ENCODE data around the gene SLC16A10. TPM values are rescaled to one million over a fixed set of nuclear protein-coding genes. Genes with fewer than 3 reads are reported as not detected.

The SLC16A10 gene
- total RNA-seq, 1 experiment from 2014 or later, result 1.7 TPM

DNA sequence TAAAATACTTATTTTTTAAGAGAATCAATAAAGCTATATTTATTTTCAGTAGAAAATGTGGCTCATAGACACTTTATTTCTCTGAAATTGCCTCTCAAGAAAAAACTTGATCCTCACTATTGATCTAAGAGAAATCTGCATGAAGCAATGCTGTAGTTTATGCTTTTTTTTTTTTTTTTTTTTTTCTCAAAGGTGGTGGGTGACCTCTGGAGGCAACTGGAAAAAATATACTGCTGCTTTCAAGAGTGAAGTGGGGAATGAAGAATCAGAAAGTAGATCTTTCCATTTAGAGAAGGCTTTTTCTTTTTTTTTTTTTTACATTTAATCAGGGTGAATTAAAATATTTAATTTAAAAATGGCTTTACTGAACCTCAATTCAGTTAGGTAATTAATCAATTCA is 169.3 kb downstream of the SLC16A10 start:
- Histone ChIP-seq H3K79me2 (ENCODE audit: low read depth) (peaks cover 23% of the 10 kb centered on the region), H3K27ac (no peak overlapping the region), H3K9me2 (ENCODE audit: insufficient read depth) (no peaks in the 10 kb centered on the region), H2AFZ (no peak overlapping the region), H3K4me3 (no peak overlapping the region), H3K27me3 (ENCODE audit: insufficient read depth, low read depth) (no peaks in the 10 kb centered on the region), H4K20me1 (ENCODE audit: insufficient read depth) (peaks cover 9% of the 10 kb centered on the region; the same call in 1 of the 2 replicates), H3K4me2 (no peak overlapping the region), H3F3A (ENCODE audit: insufficient read depth, low read depth) (peaks cover 7% of the 10 kb centered on the region; the same call in 1 of the 2 replicates), H3K36me3 (ENCODE audit: low read depth) (no peaks in the 10 kb centered on the region), H3K4me1 (replicated peaks; ENCODE audit: insufficient read depth) (peaks cover 18% of the 10 kb centered on the region), H3K9me3 (ENCODE audit: insufficient read depth, low read depth) (no peaks in the 10 kb centered on the region)
- no peak for DNase-seq
- CTCF ChIA-PET, result interaction anchor here (0.7 kb wide), 2 partner anchors 819 to 852 kb away, joined by 6 to 12 read pairs; no protein-coding TSS in a partner anchor
- intact Hi-C loops (cut with micrococcal nuclease; ENCODE audit: unreplicated experiment), result no loop called here
- no TSS peak for BruUV-seq (replicated peaks)
- TF ChIP-seq EZH2 (IDR thresholded peaks at IDR 0.05; ENCODE audit: low read depth), result no peak
- TF ChIP-seq, protein P1, sequence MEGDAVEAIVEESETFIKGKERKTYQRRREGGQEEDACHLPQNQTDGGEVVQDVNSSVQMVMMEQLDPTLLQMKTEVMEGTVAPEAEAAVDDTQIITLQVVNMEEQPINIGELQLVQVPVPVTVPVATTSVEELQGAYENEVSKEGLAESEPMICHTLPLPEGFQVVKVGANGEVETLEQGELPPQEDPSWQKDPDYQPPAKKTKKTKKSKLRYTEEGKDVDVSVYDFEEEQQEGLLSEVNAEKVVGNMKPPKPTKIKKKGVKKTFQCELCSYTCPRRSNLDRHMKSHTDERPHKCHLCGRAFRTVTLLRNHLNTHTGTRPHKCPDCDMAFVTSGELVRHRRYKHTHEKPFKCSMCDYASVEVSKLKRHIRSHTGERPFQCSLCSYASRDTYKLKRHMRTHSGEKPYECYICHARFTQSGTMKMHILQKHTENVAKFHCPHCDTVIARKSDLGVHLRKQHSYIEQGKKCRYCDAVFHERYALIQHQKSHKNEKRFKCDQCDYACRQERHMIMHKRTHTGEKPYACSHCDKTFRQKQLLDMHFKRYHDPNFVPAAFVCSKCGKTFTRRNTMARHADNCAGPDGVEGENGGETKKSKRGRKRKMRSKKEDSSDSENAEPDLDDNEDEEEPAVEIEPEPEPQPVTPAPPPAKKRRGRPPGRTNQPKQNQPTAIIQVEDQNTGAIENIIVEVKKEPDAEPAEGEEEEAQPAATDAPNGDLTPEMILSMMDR (conservative IDR thresholded peaks at IDR 0.05), result peak; percentile 48
- POLR2A ChIA-PET (ENCODE audit: unreplicated experiment), result no interaction called here

GRCh38 chr6:111258010-111258409 is 170.7 kb downstream of the SLC16A10 start:
- no TSS peak for BruUV-seq (replicated peaks)
- Histone ChIP-seq H3K27me3 (ENCODE audit: insufficient read depth, low read depth) (no peaks in the 10 kb centered on the region), H3K4me2 (no peak overlapping the region), H3K36me3 (ENCODE audit: low read depth) (no peaks in the 10 kb centered on the region), H4K20me1 (ENCODE audit: insufficient read depth) (peaks cover 9% of the 10 kb centered on the region; the same call in 1 of the 2 replicates), H3K27ac (no peak overlapping the region), H3K9me2 (ENCODE audit: insufficient read depth) (no peaks in the 10 kb centered on the region), H2AFZ (no peak overlapping the region), H3K79me2 (ENCODE audit: low read depth) (peaks cover 36% of the 10 kb centered on the region), H3F3A (ENCODE audit: insufficient read depth, low read depth) (peaks cover 7% of the 10 kb centered on the region; the same call in 1 of the 2 replicates), H3K4me3 (no peak overlapping the region), H3K4me1 (replicated peaks; ENCODE audit: insufficient read depth) (peaks cover 22% of the 10 kb centered on the region), H3K9me3 (ENCODE audit: insufficient read depth, low read depth) (no peaks in the 10 kb centered on the region)
- ChIA-PET POLR2A (ENCODE audit: unreplicated experiment) (no interaction called here), CTCF (interaction anchor here (1.0 to 1.4 kb wide), 2 partner anchors 432 to 785 kb away, joined by 3 to 8 read pairs; no protein-coding TSS in a partner anchor)
- DNase-seq, result no peak
- intact Hi-C loops (cut with micrococcal nuclease; ENCODE audit: unreplicated experiment), result loop anchor here (2.0 kb wide), 1 partner anchor 201 kb away; no protein-coding TSS in a partner anchor
- TF ChIP-seq EZH2 (IDR thresholded peaks at IDR 0.05; ENCODE audit: low read depth), result no peak
- TF ChIP-seq, protein P1 (conservative IDR thresholded peaks at IDR 0.05), result no peak

DNA sequence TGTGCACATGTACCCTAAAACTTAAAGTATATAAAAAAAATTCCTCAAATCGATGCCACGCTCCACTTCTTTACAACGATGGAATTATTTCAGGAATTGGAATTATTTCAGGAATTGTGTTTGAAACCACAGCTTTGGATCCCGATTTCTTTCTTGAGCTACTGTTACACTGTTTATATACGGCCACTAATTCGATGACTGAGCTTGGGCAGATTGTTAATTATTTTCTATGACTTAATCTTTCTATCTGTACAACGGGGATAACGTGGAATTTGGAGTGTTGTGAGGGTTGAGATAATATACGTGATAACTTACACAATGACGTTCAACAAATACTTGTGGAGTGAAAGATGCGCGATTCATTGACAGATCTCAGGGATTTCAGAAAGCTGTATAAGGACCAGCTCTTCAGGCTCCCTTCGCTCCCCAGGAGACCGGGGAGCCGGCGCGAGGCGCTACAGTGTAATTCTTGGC is 171.3 kb downstream of the SLC16A10 start:
- intact Hi-C loops (cut with micrococcal nuclease; ENCODE audit: unreplicated experiment), result loop anchor here (1.0 to 2.0 kb wide), 6 partner anchors 202 to 785 kb away; partner anchors contain the start of gene REV3L
- H3K9me2 ChIP-seq (ENCODE audit: insufficient read depth), result no peaks in the 10 kb centered on the region
- H4K20me1 ChIP-seq (ENCODE audit: insufficient read depth), result peaks cover 10% of the 10 kb centered on the region
- H3K4me2 ChIP-seq, result peak overlapping the region; percentile 94
- TF ChIP-seq, protein P1 (conservative IDR thresholded peaks at IDR 0.05), result no peak
- no peak for TF ChIP-seq EZH2 (IDR thresholded peaks at IDR 0.05; ENCODE audit: low read depth)
- peaks cover 7% of the 10 kb centered on the region; the same call in 1 of the 2 replicates for H3F3A ChIP-seq (ENCODE audit: insufficient read depth, low read depth)
- no peak for DNase-seq
- POLR2A ChIA-PET (ENCODE audit: unreplicated experiment), result interaction anchor here (0.6 to 0.7 kb wide), 6 partner anchors 28 to 711 kb away, joined by 3 to 5 read pairs (median 4); partner anchors contain the start of gene TRAF3IP2
- CTCF ChIA-PET, result interaction anchor here (0.7 to 1.4 kb wide), 9 partner anchors 220 to 785 kb away, joined by 3 to 15 read pairs (median 3); partner anchors contain the start of genes CDK19 and TRAF3IP2
- H3K4me1 ChIP-seq (replicated peaks; ENCODE audit: insufficient read depth), result peaks cover 28% of the 10 kb centered on the region
- no peaks in the 10 kb centered on the region for H3K9me3 ChIP-seq (ENCODE audit: insufficient read depth, low read depth)
- H3K4me3 ChIP-seq, result peak overlapping the region; percentile 84
- H3K27ac ChIP-seq, result no peak overlapping the region
- BruUV-seq (replicated peaks), result no TSS peak
- no peaks in the 10 kb centered on the region for H3K27me3 ChIP-seq (ENCODE audit: insufficient read depth, low read depth)
- peaks cover 37% of the 10 kb centered on the region for H3K79me2 ChIP-seq (ENCODE audit: low read depth)
- H2AFZ ChIP-seq, result peak overlapping the region; percentile 77
- no peaks in the 10 kb centered on the region for H3K36me3 ChIP-seq (ENCODE audit: low read depth)

All from PC-9 (cell line).